ENCODE results near the gene SELPLG.

DNA sequence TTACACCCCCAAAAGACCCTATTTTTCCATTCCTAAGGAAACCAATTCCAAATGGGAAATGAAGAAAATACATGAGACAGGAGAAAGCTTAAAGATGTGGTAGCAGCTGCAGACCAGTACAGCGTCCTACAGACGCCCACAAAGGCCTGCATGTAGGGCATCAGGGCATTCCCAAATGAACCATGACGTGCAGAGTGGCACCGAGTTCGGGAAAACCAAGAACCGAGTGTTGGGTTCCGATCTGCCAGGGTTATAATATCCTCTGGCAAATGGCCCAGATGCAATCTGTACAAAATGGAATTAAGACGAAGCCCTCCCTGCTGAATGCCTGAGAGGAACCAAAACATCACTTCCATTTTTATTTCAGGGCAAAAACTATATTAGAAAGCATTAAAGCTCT is 34.4 kb upstream of the SELPLG start:
- TF ChIP-seq, protein P1, sequence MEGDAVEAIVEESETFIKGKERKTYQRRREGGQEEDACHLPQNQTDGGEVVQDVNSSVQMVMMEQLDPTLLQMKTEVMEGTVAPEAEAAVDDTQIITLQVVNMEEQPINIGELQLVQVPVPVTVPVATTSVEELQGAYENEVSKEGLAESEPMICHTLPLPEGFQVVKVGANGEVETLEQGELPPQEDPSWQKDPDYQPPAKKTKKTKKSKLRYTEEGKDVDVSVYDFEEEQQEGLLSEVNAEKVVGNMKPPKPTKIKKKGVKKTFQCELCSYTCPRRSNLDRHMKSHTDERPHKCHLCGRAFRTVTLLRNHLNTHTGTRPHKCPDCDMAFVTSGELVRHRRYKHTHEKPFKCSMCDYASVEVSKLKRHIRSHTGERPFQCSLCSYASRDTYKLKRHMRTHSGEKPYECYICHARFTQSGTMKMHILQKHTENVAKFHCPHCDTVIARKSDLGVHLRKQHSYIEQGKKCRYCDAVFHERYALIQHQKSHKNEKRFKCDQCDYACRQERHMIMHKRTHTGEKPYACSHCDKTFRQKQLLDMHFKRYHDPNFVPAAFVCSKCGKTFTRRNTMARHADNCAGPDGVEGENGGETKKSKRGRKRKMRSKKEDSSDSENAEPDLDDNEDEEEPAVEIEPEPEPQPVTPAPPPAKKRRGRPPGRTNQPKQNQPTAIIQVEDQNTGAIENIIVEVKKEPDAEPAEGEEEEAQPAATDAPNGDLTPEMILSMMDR (conservative IDR thresholded peaks at IDR 0.05 in 1 of 2, IDR thresholded peaks at IDR 0.05 in 1 of 2; ENCODE audit: extremely low read depth in 1 of 2, insufficient read depth in 1 of 2, low read depth in 1 of 2, low read length in 2 of 2): no peak
- TF ChIP-seq EZH2 (IDR thresholded peaks at IDR 0.05; ENCODE audit: borderline replicate concordance, low read length): no peak

Measured in mammary epithelial cell (primary cell).